ENCODE data around the gene ALOX12B. TPM values are rescaled to one million over a fixed set of nuclear protein-coding genes. Genes with fewer than 3 reads are reported as not detected.
A peak's percentile ranks its signal among the peaks of the same experiment; 100 is the strongest.

Gene ALOX12B
- total and polyA plus RNA-seq, 4 donors, result not detected

GRCh38 chr17:8119581-8120519 is 32.3 kb upstream of the ALOX12B start (continued):
- peak; percentile 6 for TF ChIP-seq CTCF (IDR thresholded peaks at IDR 0.05; ENCODE audit: low read depth, low read length, missing input control)
- TF ChIP-seq RAD21 (IDR thresholded peaks at IDR 0.05), result no peak
- no peak for TF ChIP-seq HNF4A (conservative IDR thresholded peaks at IDR 0.05)

- Histone ChIP-seq H3K4me3 (ENCODE audit: low read depth in 1 of 3, low read length in 3 of 3) (peak overlapping the region; percentile 34 to 43 (median 41)), H3K27ac (ENCODE audit: low read depth in 1 of 2, low read length in 2 of 2) (peak overlapping the region; percentile 34 to 59), H3K9ac (ENCODE audit: low read depth in 1 of 2, low read length in 2 of 2) (peak overlapping the region; percentile 36 to 75), H3K4me1 (ENCODE audit: control insufficient read depth in 4 of 4, insufficient read depth in 4 of 4, low read length in 3 of 4) (peaks cover 21 to 56% (median 52%) of the 10 kb centered on the region in 4 donors), H3K27me3 (ENCODE audit: control insufficient read depth in 4 of 4, insufficient read depth in 4 of 4, low read length in 3 of 4) (peaks cover 3 to 27% (median 7%) of the 10 kb centered on the region in 4 donors), H3K9me3 (ENCODE audit: control insufficient read depth in 4 of 4, low read length in 3 of 4) (no peaks in the 10 kb centered on the region), H3K36me3 (ENCODE audit: control insufficient read depth in 4 of 4, insufficient read depth in 3 of 4, low read depth in 1 of 4, low read length in 3 of 4) (no peaks in the 10 kb centered on the region)
- WGBS, result under 1% methylated on average over 38 of the region's 38 CpGs
- no peak for TF ChIP-seq EGR1 (IDR thresholded peaks at IDR 0.05; ENCODE audit: low read depth in 2 of 2)
- TF ChIP-seq RAD21 (IDR thresholded peaks at IDR 0.05), result peak; percentile 68 to 70
- peak; percentile 69 for TF ChIP-seq CTCF (IDR thresholded peaks at IDR 0.05; ENCODE audit: low read depth, low read length, missing input control)
- TF ChIP-seq REST (IDR thresholded peaks at IDR 0.05), result peak; percentile 21
- TF ChIP-seq NR2F2 (IDR thresholded peaks at IDR 0.05), result no peak
- peak; percentile 25 for TF ChIP-seq HNF4G (IDR thresholded peaks at IDR 0.05)
- TF ChIP-seq JUND (IDR thresholded peaks at IDR 0.05), result peak in 1 of 2 donors; percentile 8
- peak; percentile 55 to 74 for TF ChIP-seq HNF4A (conservative IDR thresholded peaks at IDR 0.05)
- TF ChIP-seq ATF3 (IDR thresholded peaks at IDR 0.05), result peak; percentile 100
- peak; percentile 27 for TF ChIP-seq SP1 (IDR thresholded peaks at IDR 0.05)
- peak; percentile 56 for TF ChIP-seq YY1 (IDR thresholded peaks at IDR 0.05)
- peak; percentile 80 for DNase-seq (ENCODE audit: low spot score)
These were observed 31.5 kb upstream of the ALOX12B start for GRCh38 chr17:8118769-8119580.

Data from liver (tissue), 9 donors.